IMR-90 (cell line): ENCODE measurements around the gene PRSS56. TPM values are rescaled to one million over a fixed set of nuclear protein-coding genes. Genes with fewer than 3 reads are reported as not detected.

Experiments
- ATAC-seq: fragments of 200-7000 bp; cut with Tn5 transposase; 2 replicates; pipeline ENCODE4 v1.9.1; 2020; ENCODE audit warnings: low read depth, mild to moderate bottlenecking, moderate library complexity
- BruUV-seq: library from RNA; stranded (reverse); fragments of 400-500 nt; replicated peaks from 2 replicates; lab custom pipeline; 2021; lab: Mats Ljungman, UMichigan
- CTCF ChIA-PET: fragments of 300-600 bp; formaldehyde crosslinking; extraction: SDS; loops from one replicate; lab custom pipeline; 2021; ENCODE audit warnings: antibody characterized with exemption; lab: Yijun Ruan, JAX
- POLR2A ChIA-PET: fragments of 300-600 bp; sonication (Branson Sonifier 250); formaldehyde crosslinking; loops from one replicate; lab custom pipeline; 2022; ENCODE audit warnings: antibody characterized with exemption; ENCODE audit not compliant: unreplicated experiment; lab: Charles Lee
- DNase-seq: peaks from one replicate; pipeline ENCODE4 v3.0.0; 2013
- H2AFZ ChIP-seq: replicated peaks from 2 replicates; pipeline ENCODE3; 2013; ENCODE audit warnings: low read length, mild to moderate bottlenecking; ENCODE audit not compliant: poor library complexity
- H2AK5ac ChIP-seq: 2 replicates; pipeline ENCODE4 v1.6.1; 2013; ENCODE audit warnings: low read depth, low read length, inconsistent platforms
- H2AK9ac ChIP-seq: replicated peaks from 2 replicates; pipeline ENCODE3; 2013; ENCODE audit warnings: mild to moderate bottlenecking, low read depth, low read length, moderate library complexity; ENCODE audit not compliant: poor library complexity
- H2BK120ac ChIP-seq: 2 replicates; pipeline ENCODE4 v1.6.1; 2013; ENCODE audit warnings: low read depth, low read length, inconsistent platforms
- H2BK15ac ChIP-seq: 3 replicates; pipeline ENCODE4 v1.6.1; 2013; ENCODE audit warnings: low read depth, low read length, inconsistent platforms
- H2BK20ac ChIP-seq: 2 replicates; pipeline ENCODE4 v1.6.1; 2013; ENCODE audit warnings: low read depth, mild to moderate bottlenecking, inconsistent platforms, low read length, moderate library complexity
- H2BK5ac ChIP-seq: 2 replicates; pipeline ENCODE4 v1.6.1; 2013; ENCODE audit warnings: mild to moderate bottlenecking, low read depth, low read length, inconsistent platforms; ENCODE audit not compliant: poor library complexity, severe bottlenecking
- H3K14ac ChIP-seq: replicated peaks from 2 replicates; pipeline ENCODE4 v1.6.1; 2013; ENCODE audit warnings: low read depth, low read length, inconsistent platforms
- H3K18ac ChIP-seq: 2 replicates; pipeline ENCODE4 v1.6.1; 2013; ENCODE audit warnings: low read depth, low read length, control low read depth
- H3K23ac ChIP-seq: 2 replicates; pipeline ENCODE4 v1.6.1; 2013; ENCODE audit warnings: low read depth, low read length, inconsistent platforms
- H3K27ac ChIP-seq: 2 replicates; pipeline ENCODE4 v1.5.1; 2013; ENCODE audit warnings: mild to moderate bottlenecking, control low read depth, low read length; ENCODE audit not compliant: insufficient read depth
- H3K27me3 ChIP-seq: 2 replicates; pipeline ENCODE4 v1.6.1; 2013; ENCODE audit warnings: low read length; ENCODE audit not compliant: control insufficient read depth, insufficient read depth
- H3K36me3 ChIP-seq: 2 replicates; pipeline ENCODE4 v1.6.1; 2013; ENCODE audit warnings: low read length, mixed read lengths; ENCODE audit not compliant: control insufficient read depth, insufficient read depth
- H3K4ac ChIP-seq: 2 replicates; pipeline ENCODE4 v1.6.1; 2013; ENCODE audit warnings: low read depth, low read length, inconsistent platforms
- H3K4me1 ChIP-seq: 2 replicates; pipeline ENCODE4 v1.6.1; 2013; ENCODE audit warnings: low read length, mixed read lengths; ENCODE audit not compliant: control insufficient read depth, insufficient read depth
- H3K4me2 ChIP-seq: 2 replicates; pipeline ENCODE4 v1.6.1; 2013; ENCODE audit warnings: low read depth, mild to moderate bottlenecking, control low read depth, low read length, moderate library complexity
- H3K4me3 ChIP-seq: 2 replicates; pipeline ENCODE4 v1.5.1; 2013; ENCODE audit warnings: low read depth, mild to moderate bottlenecking, control low read depth, low read length, moderate library complexity; ENCODE audit not compliant: insufficient read depth
- H3K56ac ChIP-seq: 2 replicates; pipeline ENCODE4 v1.6.1; 2013; ENCODE audit warnings: low read length, inconsistent platforms; ENCODE audit not compliant: insufficient read depth; ENCODE audit errors: extremely low read depth
- H3K79me1 ChIP-seq, 2 experiments: 2 replicates each; pipeline ENCODE4 v1.6.1; 2013; ENCODE audit warnings: low read length in 2 of 2, inconsistent platforms in 1 of 2, low read depth in 1 of 2
- H3K9ac ChIP-seq: 2 replicates; pipeline ENCODE4 v1.6.1; 2013; ENCODE audit warnings: low read depth, low read length, control low read depth
- H3K9me1 ChIP-seq: 2 replicates; pipeline ENCODE4 v1.6.1; 2013; ENCODE audit warnings: low read length, inconsistent platforms; ENCODE audit not compliant: insufficient read depth
- H3K9me3 ChIP-seq: 2 replicates; pipeline ENCODE4 v1.6.1; 2013; ENCODE audit warnings: low read length; ENCODE audit not compliant: control insufficient read depth, insufficient read depth
- H4K20me1 ChIP-seq: 2 replicates; pipeline ENCODE4 v1.6.1; 2013; ENCODE audit warnings: low read length, inconsistent platforms; ENCODE audit not compliant: insufficient read depth
- H4K5ac ChIP-seq: 2 replicates; pipeline ENCODE4 v1.6.1; 2013; ENCODE audit warnings: mild to moderate bottlenecking, low read depth, low read length, control low read depth
- H4K8ac ChIP-seq, 2 experiments: 2 replicates each; pipeline ENCODE4 v1.6.1; 2013; ENCODE audit warnings: low read depth in 2 of 2, low read length in 2 of 2, control low read depth in 1 of 2, inconsistent platforms in 1 of 2
- H4K91ac ChIP-seq: 2 replicates; pipeline ENCODE4 v1.6.1; 2013; ENCODE audit warnings: low read depth, low read length, inconsistent platforms; ENCODE audit not compliant: insufficient read depth
- BHLHE40 ChIP-seq: fragments of 150-350 bp; IDR thresholded peaks from 2 replicates; pipeline ENCODE4 v1.6.1; 2016; ENCODE audit warnings: mild to moderate bottlenecking, low read depth, low read length
- CEBPB ChIP-seq: IDR thresholded peaks from 2 replicates; pipeline ENCODE4 v1.6.1; 2012; ENCODE audit warnings: low read depth, low read length, improper control_type of control experiment
- CHD1 ChIP-seq: IDR thresholded peaks from 2 replicates; pipeline ENCODE4 v1.6.1; 2012; ENCODE audit warnings: low read depth, low read length, improper control_type of control experiment
- CTCF ChIP-seq: conservative IDR thresholded peaks from 2 replicates; pipeline ENCODE4 v1.5.1; 2012; ENCODE audit warnings: mild to moderate bottlenecking, low read depth, low read length, improper control_type of control experiment
- FOS ChIP-seq: fragments of 150-350 bp; IDR thresholded peaks from 2 replicates; pipeline ENCODE4 v1.6.1; 2016; ENCODE audit warnings: low read depth, low read length
- MAFK ChIP-seq: IDR thresholded peaks from 2 replicates; pipeline ENCODE4 v1.6.1; 2012; ENCODE audit warnings: low read depth, low read length, improper control_type of control experiment
- MAZ ChIP-seq: IDR thresholded peaks from 2 replicates; pipeline ENCODE4 v1.6.1; 2012; ENCODE audit warnings: low read depth, mild to moderate bottlenecking, low read length, improper control_type of control experiment, moderate library complexity, borderline replicate concordance
- MXI1 ChIP-seq: IDR thresholded peaks from 2 replicates; pipeline ENCODE4 v1.6.1; 2012; ENCODE audit warnings: low read depth, mild to moderate bottlenecking, low read length, moderate library complexity, borderline replicate concordance
- NFE2L2 ChIP-seq: fragments of 150-350 bp; IDR thresholded peaks from 2 replicates; pipeline ENCODE4 v1.6.1; 2016; ENCODE audit warnings: low read depth, mild to moderate bottlenecking, low read length
- POLR2A ChIP-seq: IDR thresholded peaks from 2 replicates; pipeline ENCODE4 v1.6.1; 2012; ENCODE audit warnings: mild to moderate bottlenecking, low read depth, low read length
- RAD21 ChIP-seq: IDR thresholded peaks from 2 replicates; pipeline ENCODE4 v1.6.1; 2012; ENCODE audit warnings: low read length, improper control_type of control experiment
- RCOR1 ChIP-seq: IDR thresholded peaks from 2 replicates; pipeline ENCODE4 v1.6.1; 2012; ENCODE audit warnings: mild to moderate bottlenecking, low read length, improper control_type of control experiment; ENCODE audit not compliant: insufficient replicate concordance
- RFX5 ChIP-seq: IDR thresholded peaks from 2 replicates; pipeline ENCODE4 v1.8.0; 2012; ENCODE audit warnings: low read depth, mild to moderate bottlenecking, low read length, moderate library complexity
- SMC3 ChIP-seq: fragments of 150-350 bp; IDR thresholded peaks from 2 replicates; pipeline ENCODE4 v1.6.1; 2016; ENCODE audit warnings: low read depth, mild to moderate bottlenecking, antibody characterized with exemption, low read length, moderate library complexity
- USF2 ChIP-seq: fragments of 150-350 bp; IDR thresholded peaks from 2 replicates; pipeline ENCODE4 v1.6.1; 2017; ENCODE audit warnings: mild to moderate bottlenecking, antibody characterized with exemption, low read length, low read depth
- WGBS, 2 experiments: methylation state at CpG; one replicate each; pipeline versions ENCODE4 v1.1.5 to v1.1.7; 2013; ENCODE audit warnings: missing lambda C conversion rate in 2 of 2; ENCODE audit not compliant: insufficient read length in 1 of 2; ENCODE audit errors: extremely low coverage in 2 of 2; 5-methylcytosine and 5-hydroxymethylcytosine counted together
- dilution Hi-C: fragments of 300-500 bp; cut with HindIII; formaldehyde crosslinking; loops from one replicate; pipeline ENCODE4 v1.14.3; 2018; ENCODE audit warnings: low sequenced_read_pairs; ENCODE audit not compliant: unreplicated experiment
- in situ Hi-C: fragments of 300-500 bp; cut with MboI; formaldehyde crosslinking; loops from 3 replicates; pipeline ENCODE4 v1.14.3; 2019; ENCODE audit warnings: low sequenced_read_pairs, inconsistent platforms, mixed read lengths
- intact Hi-C: fragments of 100-400 bp; cut with micrococcal nuclease; formaldehyde crosslinking; loops from 2 replicates; pipeline ENCODE4 v1.10.0; 2022
- polyA plus RNA-seq, 3 experiments: library from polyadenylated mRNA; depleted of rRNA; stranded (reverse); fragments of >200 nt; gene quantifications; 2 replicates each; pipeline ENCODE4 v1.2.3, GENCODE V29; 2012; ENCODE audit warnings: low replicate concordance in 1 of 3
- total RNA-seq: library from RNA; depleted of rRNA; stranded (reverse); fragments of >200 nt; gene quantifications from 2 replicates; pipeline ENCODE4 v1.2.3, GENCODE V29; 2012
- TF ChIP-seq, protein P1 (sequence below): fragments of 150-350 bp; IDR thresholded peaks from 2 replicates; pipeline ENCODE4 v1.6.1; 2016; ENCODE audit warnings: low read depth, mild to moderate bottlenecking, low read length, moderate library complexity, borderline replicate concordance

The PRSS56 gene
- total and polyA plus RNA-seq, 2 of the 4 experiments (the other 2 are of a cell fraction) = not detected

GRCh38 chr2:232535761-232536530 lies 15.8 kb downstream of the PRSS56 start:
- Histone ChIP-seq H3K14ac (no peak overlapping the region), H2AK5ac (no peak overlapping the region), H3K4me2 (no peak overlapping the region), H2BK120ac (no peak overlapping the region), H4K91ac (no peak overlapping the region), H2AK9ac (no peak overlapping the region), H3K79me1 (no peaks in the 10 kb centered on the region), H3K23ac (no peak overlapping the region), H2BK5ac (no peak overlapping the region), H2BK15ac (no peak overlapping the region), H3K9me1 (no peaks in the 10 kb centered on the region), H3K9me3 (peaks cover 6% of the 10 kb centered on the region), H3K4ac (no peak overlapping the region), H3K27me3 (peaks cover 19% of the 10 kb centered on the region), H3K18ac (no peak overlapping the region), H4K20me1 (no peaks in the 10 kb centered on the region; the same call in 1 of the 2 replicates), H4K8ac (no peak overlapping the region), H3K9ac (no peak overlapping the region), H3K27ac (no peak overlapping the region), H3K4me1 (no peaks in the 10 kb centered on the region; the same call in 1 of the 2 replicates), H3K4me3 (no peak overlapping the region), H2BK20ac (no peak overlapping the region), H2AFZ (no peak overlapping the region), H4K5ac (no peak overlapping the region), H3K56ac (no peak overlapping the region), H3K36me3 (no peaks in the 10 kb centered on the region)
- TF ChIP-seq MAFK (no peak), BHLHE40 (no peak), MAZ (no peak), MXI1 (no peak), CTCF (no peak), RCOR1 (no peak), SMC3 (no peak), FOS (no peak), RFX5 (no peak), NFE2L2 (no peak), RAD21 (no peak), POLR2A (no peak), CEBPB (no peak), USF2 (no peak), CHD1 (no peak)
- TF ChIP-seq, protein P1, sequence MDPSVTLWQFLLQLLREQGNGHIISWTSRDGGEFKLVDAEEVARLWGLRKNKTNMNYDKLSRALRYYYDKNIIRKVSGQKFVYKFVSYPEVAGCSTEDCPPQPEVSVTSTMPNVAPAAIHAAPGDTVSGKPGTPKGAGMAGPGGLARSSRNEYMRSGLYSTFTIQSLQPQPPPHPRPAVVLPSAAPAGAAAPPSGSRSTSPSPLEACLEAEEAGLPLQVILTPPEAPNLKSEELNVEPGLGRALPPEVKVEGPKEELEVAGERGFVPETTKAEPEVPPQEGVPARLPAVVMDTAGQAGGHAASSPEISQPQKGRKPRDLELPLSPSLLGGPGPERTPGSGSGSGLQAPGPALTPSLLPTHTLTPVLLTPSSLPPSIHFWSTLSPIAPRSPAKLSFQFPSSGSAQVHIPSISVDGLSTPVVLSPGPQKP = no peak
- in situ Hi-C loops (no loop called here), dilution Hi-C loops (no loop called here), intact Hi-C loops (no loop called here)
- ChIA-PET POLR2A (no interaction called here), CTCF (no interaction called here)
- no CpG with 5 or more reads among the region's 5 CpGs for WGBS, 2 experiments
- BruUV-seq = no TSS peak
- no peak for DNase-seq
- no peak for ATAC-seq
